ENCODE measurements around the gene TSEN2.

TSEN2 gene

DNA sequence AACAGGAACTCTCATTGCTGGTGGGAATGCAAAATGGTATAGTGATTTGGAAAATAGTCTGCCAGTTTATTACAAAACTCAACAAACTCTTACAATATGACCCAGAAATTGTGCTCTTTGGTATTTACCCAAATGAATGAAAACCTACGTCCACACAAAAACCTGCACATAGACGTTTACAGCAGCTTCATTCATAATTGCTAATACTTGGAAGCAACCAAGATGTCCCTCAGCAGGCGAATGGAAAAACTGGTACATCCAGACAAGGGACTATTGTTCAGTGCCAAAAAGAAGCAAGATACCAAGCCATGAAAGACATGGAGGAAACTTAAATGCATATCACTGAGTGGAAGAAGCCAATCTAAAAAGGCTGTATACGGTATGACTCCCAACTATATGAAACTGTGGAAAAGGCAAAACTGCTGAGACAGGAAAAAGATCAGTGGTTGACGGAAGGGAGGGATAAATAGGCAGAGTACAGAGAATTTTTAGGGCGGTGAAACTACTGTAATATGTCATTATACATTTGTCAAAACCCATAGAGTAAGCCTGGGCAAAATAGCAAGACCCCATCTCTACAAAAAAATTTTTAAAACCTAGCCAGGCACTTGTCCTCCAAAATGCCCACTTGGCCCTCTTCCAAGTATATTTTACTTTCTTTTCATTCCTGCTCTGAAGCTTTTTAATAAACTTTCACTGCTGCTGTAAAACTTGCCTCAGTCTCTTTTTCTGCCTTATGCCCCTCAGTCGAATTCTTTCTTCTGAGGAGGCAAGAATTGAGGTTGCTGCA is 65.9 kb downstream of the TSEN2 start:
- no peak for DNase-seq (ENCODE audit: low read depth in 3 of 3)

- DNase-seq (ENCODE audit: low read depth in 3 of 3): no peak
Measured at GRCh38 chr3:12553921-12554391, 69.7 kb downstream of the TSEN2 start.

- no peak for DNase-seq (ENCODE audit: low read depth in 3 of 3)
Measured at GRCh38 chr3:12556314-12556689, 72.0 kb downstream of the TSEN2 start.

DNA sequence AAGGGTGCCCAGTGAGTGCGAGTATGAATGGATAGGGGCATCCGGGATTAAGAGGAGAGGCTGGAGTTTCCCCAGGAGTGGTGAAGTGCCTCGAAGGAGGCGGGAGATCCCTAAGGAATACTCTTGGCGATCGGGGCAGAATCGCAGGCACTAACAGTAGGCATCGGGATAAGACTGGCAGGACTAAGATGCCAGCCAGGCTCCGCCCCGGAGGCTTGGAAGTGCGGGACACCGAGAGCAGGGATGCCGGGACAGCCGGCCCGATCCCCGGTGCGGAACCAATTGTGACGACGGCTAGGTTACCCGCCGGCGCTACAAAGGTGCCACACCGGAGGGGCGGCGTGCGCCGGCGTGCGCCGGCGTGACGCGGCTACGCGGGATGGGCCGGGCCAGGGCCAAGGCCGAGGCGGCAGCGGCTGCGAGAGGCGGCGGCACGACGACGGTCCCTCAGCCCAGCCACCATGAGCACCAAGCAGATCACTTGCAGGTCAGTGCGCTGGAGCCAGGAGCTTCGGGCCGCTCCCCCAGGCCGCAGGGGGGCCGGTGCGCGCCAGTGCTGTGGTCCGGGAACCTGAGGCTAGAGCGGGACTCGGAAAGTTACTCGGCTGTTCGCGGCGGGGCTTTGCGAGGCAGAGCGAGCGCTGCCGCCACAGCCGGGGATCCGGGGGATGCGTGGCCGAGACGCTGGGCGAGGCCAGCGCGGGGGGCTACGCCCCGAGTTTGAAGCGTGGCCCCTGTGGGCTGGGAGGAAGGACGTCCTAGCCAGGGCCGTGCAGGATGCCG is 72.6 kb downstream of the TSEN2 start, which contains the start of gene MKRN2:
Gene MKRN2, plus strand, starts transcription at position 398 of the 783 bp plus-strand sequence. Its CDS starts 64 bp downstream, at position 462.
- DNase-seq (ENCODE audit: low read depth in 3 of 3): peak; percentile 72 to 83 (median 81)

DNA sequence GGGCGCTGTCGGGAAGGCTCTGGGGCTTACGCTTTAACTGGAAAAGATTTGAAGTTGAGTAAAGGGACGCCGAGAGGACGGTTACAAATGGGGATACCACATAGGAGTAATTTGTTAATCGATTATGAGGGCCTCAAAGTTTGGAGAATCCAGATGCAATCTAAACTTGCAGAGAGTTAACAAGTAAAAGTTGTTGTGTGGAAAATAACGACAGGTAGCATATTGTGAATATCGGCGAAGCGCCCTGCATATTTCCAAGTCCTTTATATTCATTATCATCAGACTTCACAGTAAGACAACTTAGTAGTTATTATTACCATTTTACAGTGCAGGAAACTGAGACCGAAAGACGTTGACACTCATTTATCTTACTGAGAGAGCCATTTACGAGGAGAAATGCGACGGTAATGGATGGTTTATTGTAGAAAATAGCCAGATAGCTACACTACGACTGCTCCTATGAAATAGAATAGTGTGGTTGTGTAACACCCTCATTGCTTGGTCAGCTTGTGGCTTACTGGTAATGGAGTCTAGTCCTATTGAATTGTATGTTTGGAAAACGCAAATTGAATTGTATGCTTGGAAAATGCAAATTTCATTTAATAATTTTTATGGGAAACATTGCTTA is 73.3 kb downstream of the TSEN2 start:
- DNase-seq (ENCODE audit: low read depth in 3 of 3): no peak

DNA sequence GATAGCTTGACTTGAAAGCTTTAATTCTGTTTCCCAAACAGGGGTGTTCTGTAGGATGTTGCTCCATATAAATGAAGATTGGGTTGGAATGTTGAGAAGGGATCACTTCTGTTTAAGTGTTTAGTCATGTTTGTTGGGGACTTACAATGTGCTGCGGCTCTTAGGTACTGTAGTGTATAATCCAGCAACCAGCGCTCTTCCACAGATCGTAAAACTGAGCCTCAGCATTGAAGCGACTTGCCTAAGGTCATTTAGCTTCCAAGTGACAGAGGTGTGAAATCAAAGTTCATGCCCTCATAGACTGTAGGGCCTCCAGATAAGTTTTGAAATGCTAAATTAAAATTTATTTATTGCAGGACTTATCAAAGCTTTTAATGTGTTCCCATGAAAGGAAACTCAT is 74.4 kb downstream of the TSEN2 start:
- DNase-seq (ENCODE audit: low read depth in 3 of 3): no peak

GRCh38 chr3:12559520-12559919 is 75.2 kb downstream of the TSEN2 start:
- no peak for DNase-seq (ENCODE audit: low read depth in 3 of 3)

DNA sequence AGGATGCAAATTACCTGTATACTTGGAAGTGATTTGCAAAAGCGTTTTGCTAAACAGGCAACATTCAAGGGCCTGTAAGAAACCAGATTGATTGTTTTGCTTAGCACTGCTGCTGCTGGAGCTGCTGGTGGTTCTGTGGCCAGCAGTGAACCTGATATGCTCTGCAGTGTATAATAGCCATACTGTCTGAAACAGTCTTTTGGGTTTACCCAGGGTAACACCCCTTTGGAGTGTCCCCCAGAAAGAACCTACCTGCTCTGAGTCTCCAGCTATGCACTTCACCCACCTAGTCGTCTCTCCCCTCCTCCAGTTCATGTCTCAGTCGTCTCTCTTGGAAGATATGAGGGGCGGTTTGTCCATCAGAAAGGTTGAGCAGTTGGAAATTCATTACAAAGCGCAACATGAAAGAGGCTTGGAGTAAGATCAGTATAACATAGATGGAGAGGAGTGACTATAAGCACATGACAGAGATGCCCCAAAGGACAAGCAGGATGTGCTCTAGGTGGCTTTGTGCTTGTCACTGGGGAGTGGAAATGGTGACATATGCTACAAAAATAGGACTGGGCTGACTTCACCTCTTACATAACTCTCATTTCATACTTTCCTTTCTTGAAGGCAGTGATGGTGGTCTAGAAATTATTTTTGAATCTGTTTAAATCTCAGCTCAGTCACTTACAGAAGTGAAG is 76.4 kb downstream of the TSEN2 start:
- no peak for DNase-seq (ENCODE audit: low read depth in 3 of 3)

GRCh38 chr3:12561397-12561796 is 77.1 kb downstream of the TSEN2 start:
- no peak for DNase-seq (ENCODE audit: low read depth in 3 of 3)

GRCh38 chr3:12562451-12562850 is 78.2 kb downstream of the TSEN2 start:
- DNase-seq (ENCODE audit: low read depth in 3 of 3): no peak

GRCh38 chr3:12566976-12567375 is 82.7 kb downstream of the TSEN2 start:
- no peak for DNase-seq (ENCODE audit: low read depth in 3 of 3)

- DNase-seq (ENCODE audit: low read depth in 3 of 3): no peak
Measured at GRCh38 chr3:12568747-12569146, 84.5 kb downstream of the TSEN2 start.

DNA sequence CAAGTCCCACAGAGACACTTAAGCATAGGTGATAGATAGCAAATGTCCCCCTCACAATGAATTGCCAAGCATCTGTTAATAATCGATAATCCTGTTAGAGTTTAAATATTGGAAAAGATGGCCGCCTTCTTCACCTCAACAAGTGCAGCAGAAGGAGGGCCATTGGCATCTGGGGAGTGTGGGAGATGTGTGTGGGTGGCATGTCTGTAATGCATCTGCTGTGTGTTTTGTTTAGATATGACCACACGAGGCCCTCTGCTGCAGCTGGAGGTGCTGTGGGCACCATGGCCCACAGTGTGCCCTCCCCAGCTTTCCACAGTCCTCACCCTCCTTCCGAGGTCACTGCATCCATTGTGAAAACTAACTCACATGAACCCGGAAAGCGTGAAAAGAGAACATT is 85.6 kb downstream of the TSEN2 start:
- no peak for DNase-seq (ENCODE audit: low read depth in 3 of 3)

DNA sequence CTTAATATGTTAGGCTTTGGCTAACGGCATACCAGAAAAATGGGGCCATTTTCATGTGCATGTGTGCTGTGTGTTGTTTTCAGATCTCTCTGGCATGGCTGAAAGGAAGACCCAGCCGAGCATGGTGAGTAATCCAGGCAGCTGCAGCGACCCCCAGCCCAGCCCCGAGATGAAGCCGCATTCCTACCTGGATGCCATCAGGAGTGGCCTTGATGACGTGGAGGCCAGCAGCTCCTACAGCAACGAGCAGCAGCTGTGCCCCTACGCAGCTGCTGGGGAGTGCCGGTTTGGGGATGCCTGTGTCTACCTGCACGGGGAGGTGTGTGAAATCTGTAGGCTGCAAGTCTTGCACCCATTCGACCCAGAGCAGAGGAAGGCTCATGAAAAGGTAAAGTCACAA is 87.7 kb downstream of the TSEN2 start:
- DNase-seq (ENCODE audit: low read depth in 3 of 3): no peak

DNA sequence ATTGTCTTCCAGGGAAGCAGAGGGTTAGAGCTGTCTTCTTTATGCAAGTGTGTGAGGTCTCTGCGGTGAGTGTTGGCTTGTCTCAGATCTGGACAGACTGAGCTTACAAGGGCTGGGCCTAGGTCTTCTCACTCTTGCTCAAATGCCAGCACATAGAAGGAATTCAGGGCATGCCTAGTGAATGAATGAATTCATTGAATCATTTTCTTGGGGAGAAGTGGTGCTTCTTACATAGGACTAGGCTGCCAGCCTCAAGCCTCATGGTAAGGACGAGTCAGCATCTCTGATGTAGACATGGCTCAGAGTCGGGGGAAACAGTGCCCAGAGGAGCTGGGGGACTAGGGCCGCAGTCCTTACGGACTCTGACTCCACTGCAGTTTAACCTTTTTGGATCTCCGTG is 89.9 kb downstream of the TSEN2 start:
- DNase-seq (ENCODE audit: low read depth in 3 of 3): no peak

DNA sequence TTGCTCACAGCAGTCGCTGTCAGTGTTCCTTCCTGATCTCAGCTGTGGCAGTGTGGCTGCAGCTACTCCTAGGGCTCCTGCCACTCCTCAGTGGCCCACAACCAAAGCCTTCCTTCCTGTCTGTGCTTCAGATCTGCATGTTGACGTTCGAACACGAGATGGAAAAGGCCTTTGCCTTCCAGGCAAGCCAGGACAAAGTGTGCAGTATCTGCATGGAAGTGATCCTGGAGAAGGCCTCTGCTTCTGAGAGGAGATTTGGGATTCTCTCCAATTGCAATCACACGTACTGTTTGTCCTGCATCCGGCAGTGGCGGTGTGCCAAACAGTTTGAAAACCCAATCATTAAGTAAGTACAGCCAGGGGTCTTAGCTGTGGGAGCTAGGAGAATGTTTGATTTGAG is 90.4 kb downstream of the TSEN2 start:
- DNase-seq (ENCODE audit: low read depth in 3 of 3): no peak

- DNase-seq (ENCODE audit: low read depth in 3 of 3): no peak
Measured at GRCh38 chr3:12577379-12577778, 93.1 kb downstream of the TSEN2 start.

DNA sequence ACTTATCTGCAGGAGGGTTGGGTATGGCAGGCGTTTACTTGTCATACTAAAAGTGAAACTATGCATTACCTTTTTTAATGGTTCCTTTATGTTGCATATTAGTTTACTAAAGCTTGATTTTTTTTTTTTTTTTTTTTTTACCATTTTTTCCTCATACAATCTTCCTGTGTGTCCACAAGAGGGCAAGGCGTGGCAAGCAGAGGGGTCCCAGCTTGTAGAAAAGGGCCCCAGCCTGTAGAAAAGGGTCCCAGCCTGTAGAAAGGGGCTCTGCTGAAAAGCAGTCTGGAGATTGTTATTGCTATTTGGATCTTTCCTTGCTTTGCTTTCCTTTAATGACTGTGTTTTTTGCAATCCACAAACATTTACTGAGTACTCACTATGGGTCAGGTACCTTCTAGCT is 94.5 kb downstream of the TSEN2 start:
- DNase-seq (ENCODE audit: low read depth in 3 of 3): no peak

DNA sequence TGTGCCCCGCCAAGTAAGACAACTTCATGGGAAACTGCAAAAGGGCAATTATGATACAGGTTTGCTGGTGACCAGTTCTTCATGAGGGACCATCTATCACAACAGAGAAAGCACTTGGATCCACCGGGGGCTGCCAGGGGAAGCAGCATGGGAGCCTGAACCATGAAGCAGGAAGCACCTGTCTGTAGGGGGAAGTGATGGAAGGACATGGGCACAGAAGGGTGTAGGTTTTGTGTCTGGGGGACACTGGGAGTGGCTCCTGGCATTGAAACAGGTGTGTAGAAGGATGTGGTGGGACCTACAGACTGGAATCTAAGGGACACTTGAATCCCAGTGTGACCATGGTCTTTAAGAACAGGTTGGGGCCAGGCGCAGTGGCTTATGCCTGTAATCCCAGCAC is 95.2 kb downstream of the TSEN2 start:
- DNase-seq (ENCODE audit: low read depth in 3 of 3): no peak

DNA sequence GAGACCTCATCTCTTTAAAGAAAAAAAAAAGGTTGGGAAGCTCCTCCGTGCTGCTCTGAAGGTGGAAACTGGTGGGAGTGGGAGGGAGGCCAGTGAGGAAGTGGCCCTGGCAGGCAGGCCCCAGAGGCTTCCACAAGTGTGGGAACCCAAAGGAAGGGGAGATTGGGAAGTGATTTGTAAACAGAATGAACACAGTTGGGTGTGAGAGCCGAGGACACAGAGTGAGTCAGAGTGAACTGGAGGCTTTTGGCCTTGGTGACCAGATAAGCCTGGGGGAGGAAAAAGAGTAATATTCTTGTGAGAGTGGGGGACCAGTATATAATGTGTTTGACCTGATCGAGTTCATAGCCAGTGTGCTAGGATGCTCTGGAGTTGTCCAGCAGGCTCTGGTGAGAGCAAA is 95.6 kb downstream of the TSEN2 start:
- no peak for DNase-seq (ENCODE audit: low read depth in 3 of 3)

DNA sequence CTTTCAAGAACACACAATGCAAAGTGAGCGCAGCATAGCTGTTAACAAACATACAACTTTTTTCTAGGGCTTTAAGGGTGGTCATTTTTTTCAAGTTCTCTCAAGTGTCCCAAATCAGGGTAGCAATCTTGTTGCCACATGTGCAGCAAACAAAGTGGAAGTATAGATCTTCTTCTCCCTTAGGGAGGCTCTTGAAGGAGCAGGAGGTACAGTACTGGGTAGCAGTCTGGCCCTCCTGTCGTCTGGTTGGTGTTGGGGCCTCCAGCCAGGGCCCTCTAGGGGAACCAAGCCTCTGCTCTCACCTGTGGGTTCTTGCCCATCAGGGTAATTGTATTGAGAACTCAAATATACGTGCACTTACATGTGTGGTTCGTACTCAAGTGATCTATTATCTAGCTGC is 98.5 kb downstream of the TSEN2 start:
- DNase-seq (ENCODE audit: low read depth in 3 of 3): no peak
